Measurements from ENCODE around the gene INAFM2.

DNA sequence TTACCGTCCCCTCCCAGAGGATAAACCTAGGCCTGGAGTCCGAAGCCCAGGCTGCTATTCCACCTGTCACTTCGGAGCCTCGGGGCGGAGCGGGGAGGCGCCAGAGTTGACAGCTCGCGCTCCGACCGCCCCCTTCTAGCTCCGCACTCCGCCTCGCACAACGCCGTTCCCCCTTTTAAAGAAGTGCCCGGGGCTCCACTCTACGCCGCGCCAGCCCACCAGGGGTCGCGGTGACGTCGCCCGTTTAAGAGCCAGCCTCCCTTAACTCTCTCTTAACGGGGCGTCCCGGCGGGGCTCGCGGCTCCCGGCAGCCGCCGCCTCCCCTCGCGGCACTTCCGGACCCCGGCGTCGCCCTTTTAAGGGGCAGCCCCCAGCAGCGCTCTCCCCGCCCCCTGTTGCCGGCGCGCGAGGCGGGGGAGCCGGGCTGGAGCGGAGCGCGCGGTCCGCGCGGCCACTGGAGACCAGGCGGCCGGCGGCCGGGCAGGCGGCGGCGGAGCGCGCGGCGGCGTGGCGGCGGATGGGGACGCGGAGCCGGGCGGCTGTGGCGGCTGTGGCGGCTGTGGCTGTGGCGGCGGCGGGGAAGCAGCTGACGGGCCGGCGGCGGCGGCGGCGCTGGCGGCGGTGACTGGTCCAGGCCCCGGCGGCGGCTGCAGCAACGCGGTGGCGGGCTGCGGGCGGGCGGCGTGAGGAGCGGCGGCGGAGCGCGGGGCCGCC, at the start of gene INAFM2:
- no peak for TF ChIP-seq MTA1 (IDR thresholded peaks at IDR 0.05; ENCODE audit: borderline replicate concordance)
- TF ChIP-seq SUPT5H (IDR thresholded peaks at IDR 0.05) = no peak
- TF ChIP-seq, protein P1, sequence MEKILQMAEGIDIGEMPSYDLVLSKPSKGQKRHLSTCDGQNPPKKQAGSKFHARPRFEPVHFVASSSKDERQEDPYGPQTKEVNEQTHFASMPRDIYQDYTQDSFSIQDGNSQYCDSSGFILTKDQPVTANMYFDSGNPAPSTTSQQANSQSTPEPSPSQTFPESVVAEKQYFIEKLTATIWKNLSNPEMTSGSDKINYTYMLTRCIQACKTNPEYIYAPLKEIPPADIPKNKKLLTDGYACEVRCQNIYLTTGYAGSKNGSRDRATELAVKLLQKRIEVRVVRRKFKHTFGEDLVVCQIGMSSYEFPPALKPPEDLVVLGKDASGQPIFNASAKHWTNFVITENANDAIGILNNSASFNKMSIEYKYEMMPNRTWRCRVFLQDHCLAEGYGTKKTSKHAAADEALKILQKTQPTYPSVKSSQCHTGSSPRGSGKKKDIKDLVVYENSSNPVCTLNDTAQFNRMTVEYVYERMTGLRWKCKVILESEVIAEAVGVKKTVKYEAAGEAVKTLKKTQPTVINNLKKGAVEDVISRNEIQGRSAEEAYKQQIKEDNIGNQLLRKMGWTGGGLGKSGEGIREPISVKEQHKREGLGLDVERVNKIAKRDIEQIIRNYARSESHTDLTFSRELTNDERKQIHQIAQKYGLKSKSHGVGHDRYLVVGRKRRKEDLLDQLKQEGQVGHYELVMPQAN (IDR thresholded peaks at IDR 0.05; ENCODE audit: borderline replicate concordance) = peak; percentile 84
- peak; percentile 33; the same call in 1 of the 2 replicates for TF ChIP-seq FOSL1 (tag; conservative IDR thresholded peaks at IDR 0.05)
- peak in 1 of 2 experiments; percentile 37; a peak in 1 of 4 replicates for TF ChIP-seq SIN3A (IDR thresholded peaks at IDR 0.05; ENCODE audit: borderline replicate concordance in 2 of 2, control insufficient read depth in 1 of 2, low read depth in 2 of 2, low read length in 2 of 2)

Measured in K562 (cell line).